ENCODE results near the gene ABCD3.

DNA sequence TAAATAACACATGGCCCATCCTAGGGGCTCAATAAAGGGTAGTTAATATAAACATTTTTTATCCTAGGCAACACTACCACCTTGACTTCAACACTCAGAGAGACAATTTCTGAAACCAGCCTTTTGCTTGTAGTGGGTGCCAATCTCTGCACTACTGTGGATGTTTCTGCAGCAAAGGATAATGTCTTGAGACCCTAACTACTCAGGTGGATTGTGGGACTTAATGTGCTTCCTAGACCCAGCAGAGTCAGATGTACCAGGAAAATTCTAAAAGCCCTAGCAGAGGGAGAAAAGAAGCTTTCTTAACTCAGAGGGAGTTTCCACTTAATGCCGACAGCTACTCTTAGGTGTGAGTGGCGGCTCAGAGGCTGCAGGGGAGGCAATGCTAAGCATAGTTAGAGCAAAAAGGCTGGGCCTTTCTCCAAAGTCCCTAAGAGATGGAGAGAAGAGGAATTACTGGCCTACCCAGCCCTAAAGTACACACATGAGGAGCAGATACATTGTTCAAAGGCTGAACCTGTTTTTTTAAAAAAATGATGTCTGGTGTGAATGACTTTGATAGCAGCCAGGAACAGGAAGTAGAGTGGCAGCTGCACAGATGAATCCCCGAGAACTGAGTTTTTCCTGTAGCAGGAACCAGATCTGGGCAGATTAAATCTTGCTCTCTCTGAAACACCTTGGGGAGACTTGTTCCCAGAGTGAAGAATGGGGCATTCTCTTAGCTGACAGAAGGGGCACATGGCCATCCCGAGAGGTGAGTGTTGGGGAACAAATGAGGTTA, 33.5 kb upstream of the ABCD3 start:
- TF ChIP-seq POLR2A (IDR thresholded peaks at IDR 0.05), result no peak
- TF ChIP-seq, protein P1, sequence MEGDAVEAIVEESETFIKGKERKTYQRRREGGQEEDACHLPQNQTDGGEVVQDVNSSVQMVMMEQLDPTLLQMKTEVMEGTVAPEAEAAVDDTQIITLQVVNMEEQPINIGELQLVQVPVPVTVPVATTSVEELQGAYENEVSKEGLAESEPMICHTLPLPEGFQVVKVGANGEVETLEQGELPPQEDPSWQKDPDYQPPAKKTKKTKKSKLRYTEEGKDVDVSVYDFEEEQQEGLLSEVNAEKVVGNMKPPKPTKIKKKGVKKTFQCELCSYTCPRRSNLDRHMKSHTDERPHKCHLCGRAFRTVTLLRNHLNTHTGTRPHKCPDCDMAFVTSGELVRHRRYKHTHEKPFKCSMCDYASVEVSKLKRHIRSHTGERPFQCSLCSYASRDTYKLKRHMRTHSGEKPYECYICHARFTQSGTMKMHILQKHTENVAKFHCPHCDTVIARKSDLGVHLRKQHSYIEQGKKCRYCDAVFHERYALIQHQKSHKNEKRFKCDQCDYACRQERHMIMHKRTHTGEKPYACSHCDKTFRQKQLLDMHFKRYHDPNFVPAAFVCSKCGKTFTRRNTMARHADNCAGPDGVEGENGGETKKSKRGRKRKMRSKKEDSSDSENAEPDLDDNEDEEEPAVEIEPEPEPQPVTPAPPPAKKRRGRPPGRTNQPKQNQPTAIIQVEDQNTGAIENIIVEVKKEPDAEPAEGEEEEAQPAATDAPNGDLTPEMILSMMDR (IDR thresholded peaks at IDR 0.05), result no peak

All from breast epithelium (tissue), 3 donors.